ENCODE results near the gene PCSK7.
"Not testable (repeated sequence)": the region's sequence is repeated elsewhere in the genome, so short reads cannot be mapped to it uniquely, and the experiment has no call there.

The PCSK7 gene

GRCh38 chr11:117217141-117218084, 14.5 kb downstream of the PCSK7 start:
- DNase-seq (ENCODE audit: extremely low read depth, low read depth): no peak
- TF ChIP-seq, protein P1, sequence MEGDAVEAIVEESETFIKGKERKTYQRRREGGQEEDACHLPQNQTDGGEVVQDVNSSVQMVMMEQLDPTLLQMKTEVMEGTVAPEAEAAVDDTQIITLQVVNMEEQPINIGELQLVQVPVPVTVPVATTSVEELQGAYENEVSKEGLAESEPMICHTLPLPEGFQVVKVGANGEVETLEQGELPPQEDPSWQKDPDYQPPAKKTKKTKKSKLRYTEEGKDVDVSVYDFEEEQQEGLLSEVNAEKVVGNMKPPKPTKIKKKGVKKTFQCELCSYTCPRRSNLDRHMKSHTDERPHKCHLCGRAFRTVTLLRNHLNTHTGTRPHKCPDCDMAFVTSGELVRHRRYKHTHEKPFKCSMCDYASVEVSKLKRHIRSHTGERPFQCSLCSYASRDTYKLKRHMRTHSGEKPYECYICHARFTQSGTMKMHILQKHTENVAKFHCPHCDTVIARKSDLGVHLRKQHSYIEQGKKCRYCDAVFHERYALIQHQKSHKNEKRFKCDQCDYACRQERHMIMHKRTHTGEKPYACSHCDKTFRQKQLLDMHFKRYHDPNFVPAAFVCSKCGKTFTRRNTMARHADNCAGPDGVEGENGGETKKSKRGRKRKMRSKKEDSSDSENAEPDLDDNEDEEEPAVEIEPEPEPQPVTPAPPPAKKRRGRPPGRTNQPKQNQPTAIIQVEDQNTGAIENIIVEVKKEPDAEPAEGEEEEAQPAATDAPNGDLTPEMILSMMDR (IDR thresholded peaks at IDR 0.05; ENCODE audit: low read depth, low read length, missing control alignments): no peak
- no peak overlapping the region for H3K4me3 ChIP-seq (replicated peaks; ENCODE audit: low read depth, low read length)

- H3K4me3 ChIP-seq (replicated peaks; ENCODE audit: low read depth, low read length): no peak overlapping the region
- no peak for DNase-seq (ENCODE audit: extremely low read depth, low read depth)
- TF ChIP-seq, protein P1 (IDR thresholded peaks at IDR 0.05; ENCODE audit: low read depth, low read length, missing control alignments): no peak
These were observed 17.3 kb downstream of the PCSK7 start for GRCh38 chr11:117214404-117215110.

DNA sequence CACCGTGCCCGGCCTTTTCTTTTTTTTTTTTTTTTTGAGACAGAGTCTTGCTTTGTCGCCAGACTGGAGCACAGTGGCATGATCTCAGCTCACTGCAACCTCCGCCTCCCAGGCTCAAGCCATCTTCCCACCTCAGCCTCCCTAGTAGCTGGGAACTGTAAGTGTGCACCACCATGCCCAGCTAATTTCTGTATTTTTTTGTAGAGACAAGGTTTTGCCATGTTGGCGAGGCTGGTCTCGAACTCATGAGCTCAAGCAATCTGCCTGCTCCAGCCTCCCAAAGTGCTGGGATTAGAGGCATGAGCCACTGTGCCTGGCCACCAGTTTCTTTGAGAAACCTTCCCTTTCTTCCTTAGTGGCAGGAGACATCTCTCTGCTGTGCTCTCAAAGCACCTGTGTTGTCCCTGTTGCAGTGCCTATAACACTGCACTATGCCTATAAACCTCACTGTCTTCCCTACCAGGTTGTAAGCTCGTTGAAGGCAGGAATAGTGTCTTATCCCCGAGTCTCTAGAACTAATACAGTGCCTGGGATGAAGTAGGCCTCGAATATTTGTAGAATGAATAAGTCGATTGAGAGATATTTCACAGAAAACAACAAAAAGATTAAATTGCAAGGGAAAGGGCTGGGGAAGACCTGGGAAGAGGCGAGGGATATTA, 19.0 kb downstream of the PCSK7 start:
- H3K4me3 ChIP-seq (replicated peaks; ENCODE audit: low read depth, low read length): no peak overlapping the region
- TF ChIP-seq, protein P1 (IDR thresholded peaks at IDR 0.05; ENCODE audit: low read depth, low read length, missing control alignments): no peak
- no peak for DNase-seq (ENCODE audit: extremely low read depth, low read depth)

- no peak for DNase-seq (ENCODE audit: extremely low read depth, low read depth)
- no peak overlapping the region for H3K4me3 ChIP-seq (replicated peaks; ENCODE audit: low read depth, low read length)
- TF ChIP-seq, protein P1 (IDR thresholded peaks at IDR 0.05; ENCODE audit: low read depth, low read length, missing control alignments): no peak
These were observed 21.3 kb downstream of the PCSK7 start for GRCh38 chr11:117210620-117211019.

DNA sequence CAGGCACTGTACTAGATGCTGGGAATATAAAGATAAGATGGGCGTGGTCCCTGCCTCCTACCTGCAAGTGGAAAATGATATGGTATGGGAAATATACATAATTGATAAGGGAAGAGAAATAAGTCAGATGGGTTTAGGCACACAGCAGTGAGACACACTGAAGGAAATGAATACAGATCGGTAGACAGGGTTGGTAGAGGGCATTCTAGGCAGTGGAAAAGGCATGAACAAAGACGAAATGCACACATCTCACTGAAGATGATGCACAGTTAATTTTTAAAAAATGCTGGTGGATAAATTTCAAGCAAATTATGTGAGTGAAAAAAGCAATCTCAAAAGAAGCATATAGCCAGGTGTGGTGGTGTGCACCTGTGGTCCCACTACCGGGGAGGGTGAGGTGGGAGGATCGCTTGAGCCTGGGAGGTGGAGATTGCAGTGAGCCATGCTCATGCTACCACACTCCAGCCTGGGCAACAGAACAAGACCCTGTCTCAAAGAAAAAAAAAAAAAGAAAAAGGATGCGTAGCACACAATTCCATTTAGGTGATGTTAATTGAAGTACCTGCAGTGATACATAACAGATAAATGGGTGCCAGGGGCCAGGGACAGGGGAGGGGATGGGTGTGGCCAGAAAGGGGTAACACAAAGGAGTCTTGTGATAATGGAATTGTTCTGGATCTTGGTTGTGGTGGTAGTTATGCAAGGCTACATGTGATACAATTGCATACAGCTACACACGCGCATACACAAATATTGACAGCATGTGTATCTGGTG, 22.3 kb downstream of the PCSK7 start:
- not testable (repeated sequence) for DNase-seq (ENCODE audit: extremely low read depth, low read depth); H3K4me3 ChIP-seq (replicated peaks; ENCODE audit: low read depth, low read length)

DNA sequence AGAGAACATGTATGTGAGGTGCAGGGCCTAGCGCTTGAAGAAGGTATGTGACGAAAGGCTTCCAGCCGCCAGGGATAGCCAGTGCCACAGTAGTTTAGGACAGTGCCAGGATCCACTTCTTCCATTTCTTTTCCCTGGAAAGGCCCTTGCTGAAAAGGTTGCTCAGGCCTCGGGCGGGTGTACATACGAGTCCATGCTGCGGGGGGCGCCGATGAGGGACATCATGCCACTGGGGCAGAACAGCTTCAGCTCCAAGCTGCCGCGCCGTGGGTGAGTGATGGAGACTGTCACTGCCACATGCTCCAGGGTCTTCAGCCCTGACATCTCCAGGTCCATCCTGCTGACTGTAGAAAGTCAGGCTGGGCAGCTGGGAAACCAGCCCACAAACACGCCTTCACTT, 23.2 kb downstream of the PCSK7 start:
- H3K4me3 ChIP-seq (replicated peaks; ENCODE audit: low read depth, low read length); DNase-seq (ENCODE audit: extremely low read depth, low read depth): not testable (repeated sequence)

- not testable (repeated sequence) for H3K4me3 ChIP-seq (replicated peaks; ENCODE audit: low read depth, low read length); DNase-seq (ENCODE audit: extremely low read depth, low read depth)
These were observed 24.4 kb downstream of the PCSK7 start for GRCh38 chr11:117207481-117207880.

- H3K4me3 ChIP-seq (replicated peaks; ENCODE audit: low read depth, low read length); DNase-seq (ENCODE audit: extremely low read depth, low read depth): not testable (repeated sequence)
These were observed 25.0 kb downstream of the PCSK7 start for GRCh38 chr11:117206859-117207258.

- not testable (repeated sequence) for H3K4me3 ChIP-seq (replicated peaks; ENCODE audit: low read depth, low read length)
These were observed 25.8 kb downstream of the PCSK7 start for GRCh38 chr11:117206111-117206510.

More at GRCh38 chr11:117206111-117206510, 25.8 kb downstream of the PCSK7 start:
- not testable (repeated sequence) for DNase-seq (ENCODE audit: extremely low read depth, low read depth)
